Gastroesophageal sphincter (tissue), 4 donors: ENCODE measurements around the gene DBP. TPM values are rescaled to one million over a fixed set of nuclear protein-coding genes. Genes with fewer than 3 reads are reported as not detected.

Source experiments
- ATAC-seq: fragments of 150-250 bp; one replicate; pipeline ENCODE4 v1.9.1; 2016; ENCODE audit warnings: mild to moderate bottlenecking, moderate library complexity
- H3K27ac ChIP-seq, 4 donors: fragments of 200-600 bp; sonication (generic) in 3 of 4; 1 replicate in 3 of 4; 2 replicates in 1 of 4; pipeline ENCODE4 v1.5.1; 2016 to 2019
- H3K27me3 ChIP-seq: fragments of 200-600 bp; sonication (generic); one replicate; pipeline ENCODE4 v1.5.1; 2019
- H3K36me3 ChIP-seq, 2 donors: fragments of 200-600 bp; sonication (generic); one replicate each; pipeline ENCODE4 v1.5.1; 2019; ENCODE audit warnings: control low read depth in 1 of 2
- H3K4me1 ChIP-seq, 3 donors: fragments of 200-600 bp; sonication (generic); 1 replicate in 2 of 3; 2 replicates in 1 of 3; pipeline ENCODE4 v1.5.1; 2016 to 2019; ENCODE audit warnings: control low read depth in 2 of 3
- H3K4me3 ChIP-seq, 2 donors: fragments of 200-600 bp; sonication (generic); one replicate each; pipeline ENCODE4 v1.5.1; 2019; ENCODE audit warnings: mild to moderate bottlenecking in 1 of 2, moderate library complexity in 1 of 2
- H3K9me3 ChIP-seq, 3 donors: fragments of 200-600 bp; sonication (generic); one replicate each; pipeline ENCODE4 v1.5.1; 2017 to 2019; ENCODE audit warnings: control low read depth in 2 of 3
- CTCF ChIP-seq, 4 experiments: fragments of 200-600 bp in 2 of 4; fragments of 450-650 bp in 2 of 4; sonication (generic) in 1 of 4; IDR thresholded peaks; one replicate each; pipeline ENCODE4 v1.5.1; 2017 to 2019; ENCODE audit warnings: antibody characterized with exemption in 4 of 4, mild to moderate bottlenecking in 2 of 4, moderate library complexity in 2 of 4
- EP300 ChIP-seq: sonication (generic); formaldehyde crosslinking; IDR thresholded peaks from one replicate; pipeline ENCODE4 v1.6.1; 2017; ENCODE audit warnings: antibody characterized with exemption, mild to moderate bottlenecking
- POLR2A ChIP-seq, 2 donors: fragments of 450-650 bp; IDR thresholded peaks; one replicate each; pipeline ENCODE4 v1.6.1; 2017; ENCODE audit warnings: antibody characterized with exemption in 2 of 2, mild to moderate bottlenecking in 2 of 2, moderate library complexity in 1 of 2
- POLR2AphosphoS5 ChIP-seq: sonication (generic); formaldehyde crosslinking; IDR thresholded peaks from one replicate; pipeline ENCODE4 v1.6.1; 2017; ENCODE audit warnings: antibody characterized with exemption
- WGBS, 2 donors: methylation state at CpG; one replicate each; pipeline ENCODE4 v1.1.5; 2018; ENCODE audit warnings: low coverage in 1 of 2; 5-methylcytosine and 5-hydroxymethylcytosine counted together
- total RNA-seq, 4 donors: library from RNA; depleted of rRNA; stranded (reverse); fragments of >200 nt; gene quantifications; one replicate each; pipeline ENCODE4 v1.1.0, GENCODE V29; 2016

DBP gene
- total RNA-seq, 4 donors from 2014 or later: 2.9 to 16.8 (median 8.9) TPM

- TF ChIP-seq POLR2A (IDR thresholded peaks at IDR 0.05) (no peak), CTCF (IDR thresholded peaks at IDR 0.05) (no peak), EP300 (no peak), POLR2AphosphoS5 (no peak)
- peak overlapping the region; percentile 87 to 94 (median 91) for H3K27ac ChIP-seq
- H3K27me3 ChIP-seq: no peaks in the 10 kb centered on the region
- 3 to 10% methylated on average over 8 to 10 of the region's 25 CpGs for WGBS, 2 donors
- no peaks in the 10 kb centered on the region for H3K9me3 ChIP-seq
- peak; percentile 78 for ATAC-seq
- no peaks in the 10 kb centered on the region for H3K36me3 ChIP-seq
- H3K4me1 ChIP-seq: peaks cover 0 to 34% (median 16%) of the 10 kb centered on the region in 3 donors
- peak overlapping the region; percentile 59 to 80 for H3K4me3 ChIP-seq
Observed at GRCh38 chr19:48644839-48645619, 7.8 kb upstream of the DBP start.

- Histone ChIP-seq H3K36me3 (no peaks in the 10 kb centered on the region), H3K9me3 (no peaks in the 10 kb centered on the region), H3K27me3 (no peaks in the 10 kb centered on the region), H3K4me1 (peaks cover 0 to 40% (median 16%) of the 10 kb centered on the region in 3 donors), H3K4me3 (peak overlapping the region in 1 of 2 donors; percentile 59), H3K27ac (peak overlapping the region in 3 of 4 donors; percentile 89 to 94 (median 93))
- WGBS, 2 donors: no CpG with 5 or more reads among the region's 4 CpGs
- no peak for ATAC-seq
- TF ChIP-seq POLR2AphosphoS5: no peak
- no peak for TF ChIP-seq EP300
- TF ChIP-seq POLR2A (IDR thresholded peaks at IDR 0.05): no peak
- no peak for TF ChIP-seq CTCF (IDR thresholded peaks at IDR 0.05)
Observed at GRCh38 chr19:48644355-48644754, 7.2 kb upstream of the DBP start.

GRCh38 chr19:48642862-48643261 is 5.7 kb upstream of the DBP start:
- TF ChIP-seq CTCF (IDR thresholded peaks at IDR 0.05): no peak
- TF ChIP-seq EP300: no peak
- Histone ChIP-seq H3K4me3 (no peak overlapping the region), H3K4me1 (peaks cover 0 to 51% (median 23%) of the 10 kb centered on the region in 3 donors), H3K36me3 (no peaks in the 10 kb centered on the region), H3K9me3 (no peaks in the 10 kb centered on the region), H3K27me3 (no peaks in the 10 kb centered on the region), H3K27ac (no peak overlapping the region)
- ATAC-seq: no peak
- WGBS, 2 donors: 87 to 93% methylated on average over 4 to 5 of the region's 5 CpGs

GRCh38 chr19:48641850-48642249 is 4.7 kb upstream of the DBP start:
- no peaks in the 10 kb centered on the region for H3K9me3 ChIP-seq
- WGBS, 2 donors: 80% methylated on average over 1 of the region's 2 CpGs; no CpG with 5 or more reads in 1 of the 2 donors
- H3K27me3 ChIP-seq: no peaks in the 10 kb centered on the region
- H3K27ac ChIP-seq: no peak overlapping the region
- ATAC-seq: no peak
- no peaks in the 10 kb centered on the region for H3K36me3 ChIP-seq
- H3K4me1 ChIP-seq: peaks cover 0 to 51% (median 23%) of the 10 kb centered on the region in 3 donors
- no peak overlapping the region for H3K4me3 ChIP-seq
- TF ChIP-seq POLR2A (IDR thresholded peaks at IDR 0.05) (no peak), POLR2AphosphoS5 (no peak), CTCF (IDR thresholded peaks at IDR 0.05) (no peak), EP300 (no peak)
